Measurements from ENCODE around the gene P3H3. TPM values are rescaled to one million over a fixed set of nuclear protein-coding genes. Genes with fewer than 3 reads are reported as not detected.

P3H3 gene
- total and polyA plus RNA-seq, 2 donors (not counting 3 experiments of a cell fraction or from before 2014, with no cell fraction given): 75.9 to 76.5 TPM

DNA sequence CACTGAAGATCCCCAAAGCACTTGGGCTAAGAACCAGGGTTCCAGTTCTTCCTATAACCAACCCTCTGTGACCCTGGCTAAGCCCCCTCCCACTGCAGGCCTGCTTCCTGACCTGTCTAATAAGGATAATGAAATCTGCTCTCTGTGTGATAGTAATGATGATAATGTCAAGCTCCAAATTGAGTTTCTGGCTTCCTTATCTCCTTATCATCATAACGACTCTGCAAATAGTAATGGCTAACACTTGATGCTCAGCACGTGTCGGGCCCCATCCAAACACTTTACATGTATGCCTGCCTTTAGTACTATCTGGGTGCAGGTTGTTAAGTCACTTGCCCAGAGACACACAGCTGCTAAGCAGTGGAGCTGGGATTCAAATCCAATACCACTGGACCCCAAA is 11.6 kb upstream of the P3H3 start:
- no peaks in the 10 kb centered on the region for H3K36me3 ChIP-seq (ENCODE audit: control insufficient read depth in 2 of 2, extremely low read depth in 1 of 2, insufficient read depth in 2 of 2, low read length in 2 of 2)
- H3K27ac ChIP-seq (ENCODE audit: insufficient read depth, low read depth, low read length): no peak overlapping the region
- no peaks in the 10 kb centered on the region for H3K79me2 ChIP-seq (ENCODE audit: control insufficient read depth, insufficient read depth, low read length)
- POLR2A ChIA-PET: no interaction called here
- CTCF ChIA-PET: interaction anchor here (1.0 kb wide), 1 partner anchor 63 kb away, joined by 3 read pairs; the partner anchor contains the start of gene MLF2
- DNase-seq (ENCODE audit: low read depth, low spot score) (no peak), FAIRE-seq (no peak)
- intact Hi-C loops (cut with micrococcal nuclease) (no loop called here), dilution Hi-C loops (cut with MboI; ENCODE audit: extremely low pct_ligation_motif_present, low sequenced_read_pairs) (no loop called here)
- BruUV-seq (replicated peaks): no TSS peak
- no peak for TF ChIP-seq GATA2 (IDR thresholded peaks at IDR 0.05; ENCODE audit: insufficient read depth, insufficient read length, low read depth, low read length)
- TF ChIP-seq, protein P1, sequence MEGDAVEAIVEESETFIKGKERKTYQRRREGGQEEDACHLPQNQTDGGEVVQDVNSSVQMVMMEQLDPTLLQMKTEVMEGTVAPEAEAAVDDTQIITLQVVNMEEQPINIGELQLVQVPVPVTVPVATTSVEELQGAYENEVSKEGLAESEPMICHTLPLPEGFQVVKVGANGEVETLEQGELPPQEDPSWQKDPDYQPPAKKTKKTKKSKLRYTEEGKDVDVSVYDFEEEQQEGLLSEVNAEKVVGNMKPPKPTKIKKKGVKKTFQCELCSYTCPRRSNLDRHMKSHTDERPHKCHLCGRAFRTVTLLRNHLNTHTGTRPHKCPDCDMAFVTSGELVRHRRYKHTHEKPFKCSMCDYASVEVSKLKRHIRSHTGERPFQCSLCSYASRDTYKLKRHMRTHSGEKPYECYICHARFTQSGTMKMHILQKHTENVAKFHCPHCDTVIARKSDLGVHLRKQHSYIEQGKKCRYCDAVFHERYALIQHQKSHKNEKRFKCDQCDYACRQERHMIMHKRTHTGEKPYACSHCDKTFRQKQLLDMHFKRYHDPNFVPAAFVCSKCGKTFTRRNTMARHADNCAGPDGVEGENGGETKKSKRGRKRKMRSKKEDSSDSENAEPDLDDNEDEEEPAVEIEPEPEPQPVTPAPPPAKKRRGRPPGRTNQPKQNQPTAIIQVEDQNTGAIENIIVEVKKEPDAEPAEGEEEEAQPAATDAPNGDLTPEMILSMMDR (IDR thresholded peaks at IDR 0.05; ENCODE audit: extremely low read depth in 1 of 2, insufficient read depth in 1 of 2, low read depth in 1 of 2, low read length in 2 of 2): no peak
- TF ChIP-seq MYC (IDR thresholded peaks at IDR 0.05; ENCODE audit: low read depth, low read length): no peak
- TF ChIP-seq POLR2A (IDR thresholded peaks at IDR 0.05; ENCODE audit: low read depth, low read length): no peak
- no peak for TF ChIP-seq JUN (IDR thresholded peaks at IDR 0.05; ENCODE audit: borderline replicate concordance, insufficient read depth, insufficient read length, low read depth)
- no peak for TF ChIP-seq EZH2 (IDR thresholded peaks at IDR 0.05; ENCODE audit: borderline replicate concordance, low read depth, low read length, severe bottlenecking)
- TF ChIP-seq POLR2AphosphoS5 (IDR thresholded peaks at IDR 0.05; ENCODE audit: insufficient read depth, low read depth, low read length): no peak
- TF ChIP-seq, protein P2, sequence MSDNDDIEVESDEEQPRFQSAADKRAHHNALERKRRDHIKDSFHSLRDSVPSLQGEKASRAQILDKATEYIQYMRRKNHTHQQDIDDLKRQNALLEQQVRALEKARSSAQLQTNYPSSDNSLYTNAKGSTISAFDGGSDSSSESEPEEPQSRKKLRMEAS (IDR thresholded peaks at IDR 0.05; ENCODE audit: insufficient read depth, insufficient read length): no peak
- no peak for TF ChIP-seq FOS (IDR thresholded peaks at IDR 0.05; ENCODE audit: borderline replicate concordance, insufficient read depth, low read length)
- H3K4me3 ChIP-seq (replicated peaks in 1 of 3; ENCODE audit: insufficient read depth in 1 of 3, low read depth in 1 of 3, low read length in 3 of 3): no peak overlapping the region
- H3K9me3 ChIP-seq (replicated peaks; ENCODE audit: control insufficient read depth, insufficient read depth, low read length): no peaks in the 10 kb centered on the region
- H2AFZ ChIP-seq (ENCODE audit: low read depth, low read length): no peak overlapping the region
- no peaks in the 10 kb centered on the region for H3K9me1 ChIP-seq (replicated peaks; ENCODE audit: control insufficient read depth, extremely low read depth, insufficient read depth, low read length)
- peaks cover 0 to 2% of the 10 kb centered on the region in 2 experiments for H3K27me3 ChIP-seq (ENCODE audit: control insufficient read depth in 2 of 2, insufficient read depth in 2 of 2, low read length in 2 of 2)
- H4K20me1 ChIP-seq (replicated peaks; ENCODE audit: control insufficient read depth, extremely low read depth, insufficient read depth, low read length): no peaks in the 10 kb centered on the region
- peaks cover 8% of the 10 kb centered on the region for H3K4me1 ChIP-seq (ENCODE audit: control insufficient read depth, extremely low read depth, insufficient read depth, low read length)
- no peak overlapping the region for H3K9ac ChIP-seq (replicated peaks; ENCODE audit: extremely low read depth, insufficient read depth, low read length)
- no peak overlapping the region for H3K4me2 ChIP-seq (ENCODE audit: insufficient read depth, low read length)

Data from endothelial cell of umbilical vein (primary cell).